ENCODE results near the gene HID1.

HID1 gene

GRCh38 chr17:74959826-74960515, 12.6 kb downstream of the HID1 start:
- no peak for TF ChIP-seq CTCF (IDR thresholded peaks at IDR 0.05; ENCODE audit: insufficient read depth, missing control alignments)
- no peak for DNase-seq (ENCODE audit: insufficient read length, low spot score)

GRCh38 chr17:74957935-74958740, 14.4 kb downstream of the HID1 start:
- DNase-seq (ENCODE audit: insufficient read length, low spot score) (peak; percentile 85), FAIRE-seq (no peak)
- TF ChIP-seq CTCF (IDR thresholded peaks at IDR 0.05; ENCODE audit: insufficient read depth, missing control alignments) = peak; percentile 96

More at GRCh38 chr17:74959826-74960515, 12.6 kb downstream of the HID1 start:
- no peak for FAIRE-seq

- TF ChIP-seq CTCF (IDR thresholded peaks at IDR 0.05; ENCODE audit: insufficient read depth, missing control alignments) = no peak
- FAIRE-seq = no peak
Observed at GRCh38 chr17:74956093-74956492, 16.5 kb downstream of the HID1 start.

GRCh38 chr17:74954665-74955421, 17.7 kb downstream of the HID1 start:
- no peak for TF ChIP-seq CTCF (IDR thresholded peaks at IDR 0.05; ENCODE audit: insufficient read depth, missing control alignments)
- no peak for DNase-seq (ENCODE audit: insufficient read length, low spot score)

More at GRCh38 chr17:74956093-74956492, 16.5 kb downstream of the HID1 start:
- DNase-seq (ENCODE audit: insufficient read length, low spot score) = no peak

GRCh38 chr17:74954115-74954514, 18.4 kb downstream of the HID1 start:
- FAIRE-seq (no peak), DNase-seq (ENCODE audit: insufficient read length, low spot score) (no peak)
- no peak for TF ChIP-seq CTCF (IDR thresholded peaks at IDR 0.05; ENCODE audit: insufficient read depth, missing control alignments)

More at GRCh38 chr17:74954665-74955421, 17.7 kb downstream of the HID1 start:
- FAIRE-seq = no peak

- DNase-seq (ENCODE audit: insufficient read length, low spot score) = no peak
- no peak for FAIRE-seq
- no peak for TF ChIP-seq CTCF (IDR thresholded peaks at IDR 0.05; ENCODE audit: insufficient read depth, missing control alignments)
Observed at GRCh38 chr17:74953134-74953687, 19.3 kb downstream of the HID1 start.

Data from D721Med (cell line).